Coronary artery (tissue), 2 donors: ENCODE measurements around the gene GPR152.
A peak's percentile ranks its signal among the peaks of the same experiment; 100 is the strongest.

Experiments
- DNase-seq: peaks from one replicate; pipeline ENCODE4 v3.0.0-alpha.2; 2017; ENCODE audit warnings: low spot score
- H3K27ac ChIP-seq, 2 donors: fragments of 200-600 bp; sonication (generic); one replicate each; pipeline ENCODE4 v1.5.1; 2016 to 2019
- H3K4me3 ChIP-seq: fragments of 200-600 bp; sonication (generic); 2 replicates; pipeline ENCODE4 v1.5.1; 2016; ENCODE audit warnings: mild to moderate bottlenecking, moderate library complexity
- CTCF ChIP-seq: fragments of 200-600 bp; sonication (generic); IDR thresholded peaks from one replicate; pipeline ENCODE4 v1.5.1; 2019; ENCODE audit warnings: antibody characterized with exemption

Gene GPR152

GRCh38 chr11:67440229-67441097 is 12.1 kb downstream of the GPR152 start:
- H3K4me3 ChIP-seq: no peak overlapping the region
- TF ChIP-seq CTCF: no peak
- H3K27ac ChIP-seq: peak overlapping the region; percentile 61 to 74
- DNase-seq: no peak

DNA sequence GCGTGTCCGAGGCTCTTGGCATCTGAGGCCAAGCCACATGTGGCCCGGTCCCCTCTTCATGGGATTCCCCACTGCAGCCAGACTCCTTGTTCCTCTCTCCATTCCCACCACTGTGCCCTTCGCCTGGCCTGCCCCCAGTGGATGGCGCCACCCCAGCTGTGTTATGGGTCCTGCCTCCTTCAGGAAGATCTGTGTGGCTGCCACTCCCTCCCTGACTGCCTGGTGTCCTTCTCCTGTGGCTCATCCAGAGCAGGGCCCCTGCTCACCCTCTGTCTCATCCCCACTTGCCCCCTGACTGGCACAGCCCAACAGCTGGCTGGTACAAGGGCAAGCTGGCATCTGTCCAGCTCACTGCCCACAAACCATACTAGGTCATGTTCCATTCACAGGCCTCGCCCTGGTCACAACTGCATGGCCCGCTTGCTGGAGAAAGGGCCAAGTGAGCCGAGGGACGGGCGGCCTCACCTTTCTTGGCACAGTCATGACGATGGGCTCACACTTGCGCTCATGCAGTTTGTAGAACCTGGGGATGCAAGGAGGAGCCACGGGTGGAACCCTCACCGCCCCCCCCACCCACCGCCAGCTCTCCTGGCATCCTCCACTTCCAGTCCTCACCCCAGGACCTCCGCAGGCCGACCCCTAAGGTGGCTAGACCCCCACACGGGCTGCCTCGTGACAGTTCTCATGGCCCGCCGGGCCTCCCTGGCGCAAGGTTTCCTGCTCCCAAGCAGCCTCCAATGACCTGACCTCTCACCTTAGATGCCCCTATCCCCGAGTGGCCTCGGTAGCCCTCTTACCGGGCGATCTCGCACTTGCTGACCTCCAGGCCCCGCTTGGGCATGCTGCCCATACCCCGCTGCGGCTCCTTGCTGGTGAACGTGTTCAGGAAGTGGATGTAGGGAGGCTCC is 13.0 kb downstream of the GPR152 start:
- no peak for DNase-seq
- H3K4me3 ChIP-seq: no peak overlapping the region

DNA sequence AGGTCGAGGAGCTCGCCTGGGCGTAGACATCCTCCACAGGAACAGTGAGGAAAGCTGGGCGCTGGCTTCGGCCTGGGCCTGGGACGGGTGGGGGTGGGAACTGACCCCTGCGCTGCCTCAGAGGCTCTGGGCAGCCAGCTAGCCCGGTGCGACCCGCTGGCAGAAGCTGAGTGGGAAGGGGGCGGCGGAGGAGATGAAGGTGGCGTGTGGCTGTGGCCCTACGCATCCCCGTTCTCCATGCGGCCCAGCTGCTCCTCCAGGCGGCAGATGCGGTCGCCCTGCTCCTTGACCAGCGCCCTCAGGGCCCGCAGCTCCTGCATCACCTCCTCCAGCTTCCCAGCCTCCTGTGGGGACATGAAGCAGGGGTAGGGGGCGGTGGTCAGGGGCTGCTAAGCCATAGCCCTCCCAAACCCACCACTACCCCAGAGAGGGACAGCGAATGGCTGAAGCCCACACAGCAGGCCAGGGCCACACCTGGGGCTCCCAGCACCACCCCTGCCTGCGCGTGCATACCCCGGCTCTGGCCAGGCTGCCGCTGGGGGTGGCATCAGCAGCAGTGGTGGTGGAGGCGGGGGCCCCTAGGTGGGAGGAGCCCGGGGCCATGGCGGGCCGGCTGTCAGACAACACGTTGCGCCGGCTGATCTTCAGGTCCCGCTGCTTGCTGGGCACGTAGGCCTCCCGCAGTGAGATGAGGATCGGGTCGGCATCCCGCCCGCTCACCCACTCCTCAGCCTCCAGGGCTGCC is 14.2 kb downstream of the GPR152 start:
- TF ChIP-seq CTCF: no peak
- Histone ChIP-seq H3K27ac (peak overlapping the region; percentile 61 to 74), H3K4me3 (no peak overlapping the region)
- no peak for DNase-seq

More for the DNA sequence above, 13.0 kb downstream of the GPR152 start:
- no peak for TF ChIP-seq CTCF
- peak overlapping the region; percentile 61 to 74 for H3K27ac ChIP-seq

- TF ChIP-seq CTCF: no peak
- Histone ChIP-seq H3K4me3 (no peak overlapping the region), H3K27ac (peak overlapping the region in 1 of 2 donors; percentile 58)
- DNase-seq: no peak
These were observed 14.7 kb downstream of the GPR152 start for GRCh38 chr11:67437809-67438157.

DNA sequence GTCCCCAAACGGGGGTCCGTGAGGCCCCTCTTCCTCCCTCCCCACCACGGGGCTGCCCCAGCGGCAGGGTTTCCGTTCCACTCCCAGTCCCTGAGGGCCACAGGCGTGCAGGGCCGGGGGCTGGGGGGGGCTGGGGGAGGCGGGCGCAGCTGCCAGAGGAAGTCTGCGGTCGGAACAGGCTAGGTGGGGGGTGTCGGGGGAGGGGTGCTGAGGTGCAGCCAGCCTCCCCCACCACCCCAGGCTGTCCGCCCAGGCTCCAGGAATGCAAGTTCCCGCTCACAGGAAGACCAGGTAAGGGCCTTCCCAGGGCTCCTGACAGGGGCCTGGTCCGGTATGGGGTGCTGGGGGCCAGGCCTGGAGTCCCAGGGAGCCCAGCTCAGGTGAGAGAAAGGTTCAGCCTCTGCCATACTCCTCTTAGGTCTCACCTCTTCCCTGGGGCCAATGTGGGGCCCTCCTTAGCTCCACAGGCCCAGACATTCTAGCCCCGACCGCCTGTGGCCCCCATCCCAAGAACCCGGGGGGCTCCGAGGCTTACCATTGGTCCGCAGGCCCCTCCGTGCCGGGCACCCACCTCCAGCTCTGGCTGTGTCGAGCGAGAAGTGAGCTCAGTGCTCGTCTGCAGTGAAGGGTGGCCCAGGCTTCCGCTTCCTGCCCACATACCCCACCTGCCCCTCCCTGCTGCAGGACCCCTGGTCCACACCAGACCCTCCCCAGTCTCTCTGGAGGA is 15.3 kb downstream of the GPR152 start, which contains the start of gene PTPRCAP:
PTPRCAP (minus strand) TSS at position 601 of the 727 bp plus-strand sequence; CDS start at position 538, 63 bp downstream.
- peak within 1 kb of the TSS; percentile 61 to 74 for H3K27ac ChIP-seq
- no peak for DNase-seq

More for the DNA sequence above, 15.3 kb downstream of the GPR152 start, which contains the start of gene PTPRCAP:
- TF ChIP-seq CTCF: no peak
- peak within 1 kb of the TSS; percentile 28 for H3K4me3 ChIP-seq
